ENCODE results near the gene PNMT. TPM values are rescaled to one million over a fixed set of nuclear protein-coding genes. Genes with fewer than 3 reads are reported as not detected.
A peak's percentile ranks its signal among the peaks of the same experiment; 100 is the strongest.

PNMT gene
- 3.9 TPM for total RNA-seq
- long read RNA-seq, partial matches to known transcripts: 0 of 1 reads
- long read RNA-seq, other reads (novel, unspliced or antisense): 1 of 1 reads

GRCh38 chr17:39667945-39668924, at the start of gene PNMT:
Gene PNMT, plus strand, starts transcription at chr17:39668453. Its CDS starts 23 bp downstream, at chr17:39668476.
- peak; percentile 73 for TF ChIP-seq CTCF (IDR thresholded peaks at IDR 0.05)
- ATAC-seq: peak; percentile 56 to 70
- Histone ChIP-seq H3K27ac (peak within 1 kb of the TSS; percentile 56), H3K36me3 (peaks cover under 1% of the 10 kb centered on the region), H3K4me3 (peak within 1 kb of the TSS; percentile 54), H3K9me3 (no peaks in the 10 kb centered on the region), H3K27me3 (ENCODE audit: low read depth) (peaks cover 45% of the 10 kb centered on the region), H3K4me1 (peaks cover 51% of the 10 kb centered on the region)
- intact Hi-C loops (cut with DNase I): no loop called here
- peak; percentile 83 for DNase-seq

- Histone ChIP-seq H3K9me3 (no peaks in the 10 kb centered on the region), H3K4me3 (peak overlapping the region; percentile 54), H3K27ac (no peak overlapping the region), H3K4me1 (peaks cover 24% of the 10 kb centered on the region), H3K27me3 (ENCODE audit: low read depth) (no peaks in the 10 kb centered on the region), H3K36me3 (no peaks in the 10 kb centered on the region)
- intact Hi-C loops (cut with DNase I): no loop called here
- no peak for DNase-seq
- no peak for TF ChIP-seq CTCF (IDR thresholded peaks at IDR 0.05)
- no peak for ATAC-seq
Observed at GRCh38 chr17:39618956-39619785, 49.1 kb upstream of the PNMT start.

- no peaks in the 10 kb centered on the region for H3K27me3 ChIP-seq (ENCODE audit: low read depth)
- no peak overlapping the region for H3K4me3 ChIP-seq
- no peaks in the 10 kb centered on the region for H3K9me3 ChIP-seq
- H3K27ac ChIP-seq: no peak overlapping the region
- TF ChIP-seq CTCF (IDR thresholded peaks at IDR 0.05): no peak
- intact Hi-C loops (cut with DNase I): no loop called here
- ATAC-seq (no peak), DNase-seq (no peak)
- H3K4me1 ChIP-seq: peaks cover 24% of the 10 kb centered on the region
- no peaks in the 10 kb centered on the region for H3K36me3 ChIP-seq
Observed at GRCh38 chr17:39619786-39620101, 48.5 kb upstream of the PNMT start.

- peaks cover 18% of the 10 kb centered on the region for H3K27me3 ChIP-seq (ENCODE audit: low read depth)
- peak; percentile 91 for DNase-seq
- intact Hi-C loops (cut with DNase I): no loop called here
- H3K9me3 ChIP-seq: no peaks in the 10 kb centered on the region
- no peak overlapping the region for H3K4me3 ChIP-seq
- ATAC-seq: peak; percentile 82 to 91
- no peak overlapping the region for H3K27ac ChIP-seq
- H3K36me3 ChIP-seq: no peaks in the 10 kb centered on the region
- peak; percentile 100 for TF ChIP-seq CTCF (IDR thresholded peaks at IDR 0.05)
- H3K4me1 ChIP-seq: peaks cover 29% of the 10 kb centered on the region
Observed at GRCh38 chr17:39621523-39622379, 46.5 kb upstream of the PNMT start.
